ENCODE data around the gene FGF12.

FGF12 gene

DNA sequence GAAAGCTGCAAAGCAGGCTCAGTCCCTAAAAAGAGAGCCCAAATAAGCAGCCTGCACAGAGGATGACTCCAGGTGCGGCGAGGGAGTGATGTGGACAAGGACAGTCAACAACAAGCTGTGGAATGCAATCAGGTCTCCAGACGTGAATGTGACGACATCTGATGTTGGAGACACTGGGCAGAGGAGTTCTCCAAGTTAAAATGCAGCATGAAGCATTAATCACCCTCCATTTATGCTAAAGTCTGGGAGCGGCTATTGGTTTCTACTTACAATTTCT is 316.7 kb downstream of the FGF12 start:
- Histone ChIP-seq H3K4me1 (no peaks in the 10 kb centered on the region), H3K27ac (no peak overlapping the region), H3K27me3 (no peaks in the 10 kb centered on the region), H4K20me1 (no peaks in the 10 kb centered on the region), H3K4me3 (no peak overlapping the region), H3K36me3 (no peaks in the 10 kb centered on the region), H3K4me2 (no peak overlapping the region), H3K9me3 (replicated peaks in 1 of 11) (peaks cover 23 to 35% (median 30%) of the 10 kb centered on the region in 11 experiments), H3K9ac (no peak overlapping the region)
- no peak for TF ChIP-seq Cebpa-rat (IDR thresholded peaks at IDR 0.05)

GRCh38 chr3:192409838-192410683 is 317.3 kb downstream of the FGF12 start:
- H3K27ac ChIP-seq, result no peak overlapping the region
- H4K20me1 ChIP-seq, result no peaks in the 10 kb centered on the region
- peaks cover 23 to 35% (median 30%) of the 10 kb centered on the region in 11 experiments for H3K9me3 ChIP-seq (replicated peaks in 1 of 11)
- no peak overlapping the region for H3K4me3 ChIP-seq
- TF ChIP-seq Cebpa-rat (IDR thresholded peaks at IDR 0.05), result no peak
- H3K27me3 ChIP-seq, result no peaks in the 10 kb centered on the region
- no peaks in the 10 kb centered on the region for H3K36me3 ChIP-seq
- no peaks in the 10 kb centered on the region for H3K4me1 ChIP-seq
- H3K9ac ChIP-seq, result no peak overlapping the region
- no peak overlapping the region for H3K4me2 ChIP-seq

DNA sequence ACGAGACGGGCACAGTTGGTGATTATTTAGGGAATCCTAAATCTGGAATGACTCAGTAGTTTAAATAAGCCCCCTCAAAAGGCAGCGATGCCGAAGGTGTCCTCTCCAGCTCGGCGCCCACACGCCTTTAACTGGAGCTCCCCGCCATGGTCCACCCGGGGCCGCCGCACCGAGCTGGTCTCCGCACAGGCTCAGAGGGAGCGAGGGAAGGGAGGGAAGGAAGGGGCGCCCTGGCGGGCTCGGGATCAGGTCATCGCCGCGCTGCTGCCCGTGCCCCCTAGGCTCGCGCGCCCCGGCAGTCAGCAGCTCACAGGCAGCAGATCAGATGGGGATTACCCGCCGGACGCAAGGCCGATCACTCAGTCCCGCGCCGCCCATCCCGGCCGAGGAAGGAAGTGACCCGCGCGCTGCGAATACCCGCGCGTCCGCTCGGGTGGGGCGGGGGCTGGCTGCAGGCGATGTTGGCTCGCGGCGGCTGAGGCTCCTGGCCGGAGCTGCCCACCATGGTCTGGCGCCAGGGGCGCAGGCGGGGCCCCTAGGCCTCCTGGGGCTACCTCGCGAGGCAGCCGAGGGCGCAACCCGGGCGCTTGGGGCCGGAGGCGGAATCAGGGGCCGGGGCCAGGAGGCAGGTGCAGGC is 318.0 kb downstream of the FGF12 start:
- no peak overlapping the region for H3K4me3 ChIP-seq
- no peaks in the 10 kb centered on the region for H3K36me3 ChIP-seq
- H3K27me3 ChIP-seq, result no peaks in the 10 kb centered on the region
- no peak for TF ChIP-seq Cebpa-rat (IDR thresholded peaks at IDR 0.05)
- no peak overlapping the region for H3K4me2 ChIP-seq
- no peak overlapping the region for H3K27ac ChIP-seq
- H3K4me1 ChIP-seq, result no peaks in the 10 kb centered on the region
- peaks cover 23 to 35% (median 30%) of the 10 kb centered on the region in 11 experiments for H3K9me3 ChIP-seq (replicated peaks in 1 of 11)
- no peaks in the 10 kb centered on the region for H4K20me1 ChIP-seq
- H3K9ac ChIP-seq, result no peak overlapping the region

GRCh38 chr3:192408647-192409200 is 318.6 kb downstream of the FGF12 start:
- H3K36me3 ChIP-seq, result no peaks in the 10 kb centered on the region
- TF ChIP-seq Cebpa-rat (IDR thresholded peaks at IDR 0.05), result no peak
- no peak overlapping the region for H3K9ac ChIP-seq
- H3K4me1 ChIP-seq, result no peaks in the 10 kb centered on the region
- H3K27me3 ChIP-seq, result no peaks in the 10 kb centered on the region
- no peak overlapping the region for H3K4me2 ChIP-seq
- H3K9me3 ChIP-seq (replicated peaks in 1 of 11), result peaks cover 23 to 35% (median 30%) of the 10 kb centered on the region in 11 experiments
- no peak overlapping the region for H3K27ac ChIP-seq
- no peak overlapping the region for H3K4me3 ChIP-seq
- H4K20me1 ChIP-seq, result no peaks in the 10 kb centered on the region

- Histone ChIP-seq H3K9me3 (replicated peaks in 1 of 11) (peaks cover 23 to 35% (median 30%) of the 10 kb centered on the region in 11 experiments), H3K9ac (no peak overlapping the region), H4K20me1 (no peaks in the 10 kb centered on the region), H3K36me3 (no peaks in the 10 kb centered on the region), H3K4me1 (no peaks in the 10 kb centered on the region), H3K27ac (no peak overlapping the region), H3K27me3 (no peaks in the 10 kb centered on the region), H3K4me3 (no peak overlapping the region), H3K4me2 (no peak overlapping the region)
- TF ChIP-seq Cebpa-rat (IDR thresholded peaks at IDR 0.05), result no peak
Observed at GRCh38 chr3:192408007-192408646, 319.2 kb downstream of the FGF12 start.

- Histone ChIP-seq H3K27ac (no peak overlapping the region), H3K4me3 (no peak overlapping the region), H3K36me3 (no peaks in the 10 kb centered on the region), H3K9ac (no peak overlapping the region), H3K9me3 (replicated peaks in 1 of 11) (no peaks in the 10 kb centered on the region), H3K4me1 (no peaks in the 10 kb centered on the region), H3K27me3 (no peaks in the 10 kb centered on the region), H4K20me1 (no peaks in the 10 kb centered on the region), H3K4me2 (no peak overlapping the region)
- TF ChIP-seq Cebpa-rat (IDR thresholded peaks at IDR 0.05), result no peak
Observed at GRCh38 chr3:192399767-192400166, 327.6 kb downstream of the FGF12 start.

- Histone ChIP-seq H3K4me1 (no peaks in the 10 kb centered on the region), H3K9me3 (replicated peaks in 1 of 11) (no peaks in the 10 kb centered on the region), H3K36me3 (no peaks in the 10 kb centered on the region)
Observed at GRCh38 chr3:192397012-192397411, 330.3 kb downstream of the FGF12 start.

GRCh38 chr3:192395506-192395905 is 331.8 kb downstream of the FGF12 start:
- no peaks in the 10 kb centered on the region for H3K36me3 ChIP-seq
- no peak overlapping the region for H3K27ac ChIP-seq
- H3K4me3 ChIP-seq, result no peak overlapping the region
- TF ChIP-seq Cebpa-rat (IDR thresholded peaks at IDR 0.05), result no peak
- no peaks in the 10 kb centered on the region for H3K27me3 ChIP-seq
- no peaks in the 10 kb centered on the region for H3K9me3 ChIP-seq (replicated peaks in 1 of 11)
- H4K20me1 ChIP-seq, result no peaks in the 10 kb centered on the region
- H3K9ac ChIP-seq, result no peak overlapping the region
- no peaks in the 10 kb centered on the region for H3K4me1 ChIP-seq
- no peak overlapping the region for H3K4me2 ChIP-seq

More at GRCh38 chr3:192397012-192397411, 330.3 kb downstream of the FGF12 start:
- no peak overlapping the region for H3K9ac ChIP-seq
- no peak for TF ChIP-seq Cebpa-rat (IDR thresholded peaks at IDR 0.05)
- no peak overlapping the region for H3K4me2 ChIP-seq
- H4K20me1 ChIP-seq, result no peaks in the 10 kb centered on the region
- H3K27ac ChIP-seq, result no peak overlapping the region
- no peaks in the 10 kb centered on the region for H3K27me3 ChIP-seq
- H3K4me3 ChIP-seq, result no peak overlapping the region

- H3K36me3 ChIP-seq, result no peaks in the 10 kb centered on the region
- H3K4me2 ChIP-seq, result no peak overlapping the region
- no peak for TF ChIP-seq Cebpa-rat (IDR thresholded peaks at IDR 0.05)
- no peaks in the 10 kb centered on the region for H4K20me1 ChIP-seq
- H3K4me3 ChIP-seq, result no peak overlapping the region
- H3K4me1 ChIP-seq, result no peaks in the 10 kb centered on the region
- no peak overlapping the region for H3K9ac ChIP-seq
- H3K27me3 ChIP-seq, result no peaks in the 10 kb centered on the region
- H3K27ac ChIP-seq, result no peak overlapping the region
- no peaks in the 10 kb centered on the region for H3K9me3 ChIP-seq (replicated peaks in 1 of 11)
Observed at GRCh38 chr3:192392986-192393385, 334.4 kb downstream of the FGF12 start.

All from BLaER1 treated with 17β-estradiol and CSF1 and Interleukin-3, amounts not matched to agents 10 nM and 100 nM (cell line).